HEK293T (cell line): ENCODE data around the gene CACHD1.
A peak's percentile ranks its signal among the peaks of the same experiment; 100 is the strongest.

ENCODE experiments used
- CTCF ChIA-PET: fragments of 350-600 bp; formaldehyde crosslinking; extraction: SDS; loops from one replicate; lab custom pipeline; 2021; ENCODE audit warnings: antibody characterized with exemption, inconsistent platforms; lab: Yijun Ruan, JAX
- POLR2A ChIA-PET: fragments of 350-600 bp; formaldehyde crosslinking; extraction: SDS; loops from one replicate; lab custom pipeline; 2020; ENCODE audit warnings: antibody characterized with exemption, inconsistent platforms; lab: Yijun Ruan, JAX
- DNase-seq: peaks from one replicate; pipeline ENCODE4 v3.0.0; 2012; ENCODE audit warnings: mixed read lengths; ENCODE audit errors: extremely low spot score
- ARNT ChIP-seq: fragments of 450-650 bp; IDR thresholded peaks from 2 replicates; pipeline ENCODE4 v1.6.1; 2017; ENCODE audit warnings: mild to moderate bottlenecking
- BHLHE40 ChIP-seq: fragments of 450-650 bp; IDR thresholded peaks from 2 replicates; pipeline ENCODE4 v1.6.1; 2016; ENCODE audit warnings: mild to moderate bottlenecking, moderate library complexity, borderline replicate concordance
- CTBP1 ChIP-seq: fragments of 450-650 bp; IDR thresholded peaks from 2 replicates; pipeline ENCODE4 v1.6.1; 2016; ENCODE audit warnings: borderline replicate concordance
- ELF4 ChIP-seq: fragments of 450-650 bp; IDR thresholded peaks from 2 replicates; pipeline ENCODE4 v1.6.1; 2017; ENCODE audit warnings: antibody characterized with exemption
- FOXA1 ChIP-seq: fragments of 450-650 bp; IDR thresholded peaks from 2 replicates; pipeline ENCODE4 v1.6.1; 2016; ENCODE audit warnings: mild to moderate bottlenecking
- FOXK2 ChIP-seq: fragments of 450-650 bp; IDR thresholded peaks from 2 replicates; pipeline ENCODE4 v1.6.1; 2016; ENCODE audit warnings: mild to moderate bottlenecking
- FOXM1 ChIP-seq: fragments of 450-650 bp; IDR thresholded peaks from 2 replicates; pipeline ENCODE4 v1.6.1; 2017; ENCODE audit warnings: mild to moderate bottlenecking, borderline replicate concordance
- HDGF ChIP-seq: fragments of 450-650 bp; IDR thresholded peaks from 2 replicates; pipeline ENCODE4 v1.6.1; 2017; ENCODE audit warnings: antibody characterized with exemption, borderline replicate concordance
- L3MBTL2 ChIP-seq: fragments of 450-650 bp; conservative IDR thresholded peaks from 2 replicates; pipeline ENCODE4 v1.6.1; 2016; ENCODE audit warnings: mild to moderate bottlenecking
- LEF1 ChIP-seq: fragments of 450-650 bp; IDR thresholded peaks from 2 replicates; pipeline ENCODE4 v1.6.1; 2017; ENCODE audit warnings: mild to moderate bottlenecking, borderline replicate concordance
- NFRKB ChIP-seq: fragments of 450-650 bp; IDR thresholded peaks from 2 replicates; pipeline ENCODE4 v1.6.1; 2016; ENCODE audit warnings: mild to moderate bottlenecking, moderate library complexity
- SP1 ChIP-seq: fragments of 450-650 bp; IDR thresholded peaks from 2 replicates; pipeline ENCODE4 v1.6.1; 2017
- SUZ12 ChIP-seq: fragments of 450-650 bp; IDR thresholded peaks from 2 replicates; pipeline ENCODE4 v1.6.1; 2016; ENCODE audit warnings: mild to moderate bottlenecking
- TARDBP ChIP-seq: fragments of 450-650 bp; IDR thresholded peaks from 2 replicates; pipeline ENCODE4 v1.6.1; 2016
- ZNF384 ChIP-seq: fragments of 450-650 bp; IDR thresholded peaks from 2 replicates; pipeline ENCODE4 v1.6.1; 2016
- TF ChIP-seq, protein P1 (sequence below): fragments of 450-650 bp; IDR thresholded peaks from 2 replicates; pipeline ENCODE4 v1.6.1; 2016

CACHD1 gene

DNA sequence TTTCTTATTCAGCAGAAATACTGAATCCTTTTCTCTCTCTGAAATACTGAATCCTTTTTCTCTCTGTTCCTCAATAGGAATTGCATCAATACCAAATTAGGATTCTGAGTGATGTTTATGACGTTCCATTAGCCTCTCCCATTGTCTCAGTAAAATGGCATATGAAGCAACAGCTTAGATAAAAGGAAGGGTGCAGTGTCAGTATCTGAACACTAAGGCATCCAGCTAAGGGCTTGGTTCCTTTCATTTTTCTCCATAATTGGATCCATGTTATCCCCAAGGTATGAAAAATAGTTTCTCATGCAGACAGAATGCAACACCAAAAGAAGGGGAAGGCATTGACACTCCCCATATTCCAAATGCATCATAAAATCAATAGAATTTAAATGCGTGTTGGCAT, 213.5 kb downstream of the CACHD1 start:
- POLR2A ChIA-PET, result no interaction called here
- DNase-seq, result no peak
- TF ChIP-seq HDGF (no peak), CTBP1 (no peak), FOXA1 (no peak), ZNF384 (no peak), NFRKB (no peak), LEF1 (no peak), SUZ12 (no peak), BHLHE40 (no peak), ARNT (no peak), FOXK2 (no peak), FOXM1 (no peak), TARDBP (no peak)
- TF ChIP-seq, protein P1, sequence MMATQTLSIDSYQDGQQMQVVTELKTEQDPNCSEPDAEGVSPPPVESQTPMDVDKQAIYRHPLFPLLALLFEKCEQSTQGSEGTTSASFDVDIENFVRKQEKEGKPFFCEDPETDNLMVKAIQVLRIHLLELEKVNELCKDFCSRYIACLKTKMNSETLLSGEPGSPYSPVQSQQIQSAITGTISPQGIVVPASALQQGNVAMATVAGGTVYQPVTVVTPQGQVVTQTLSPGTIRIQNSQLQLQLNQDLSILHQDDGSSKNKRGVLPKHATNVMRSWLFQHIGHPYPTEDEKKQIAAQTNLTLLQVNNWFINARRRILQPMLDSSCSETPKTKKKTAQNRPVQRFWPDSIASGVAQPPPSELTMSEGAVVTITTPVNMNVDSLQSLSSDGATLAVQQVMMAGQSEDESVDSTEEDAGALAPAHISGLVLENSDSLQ, result no peak
- CTCF ChIA-PET, result interaction anchor here (0.6 kb wide), 1 partner anchor 413 kb away, joined by 4 read pairs; no protein-coding TSS in a partner anchor

DNA sequence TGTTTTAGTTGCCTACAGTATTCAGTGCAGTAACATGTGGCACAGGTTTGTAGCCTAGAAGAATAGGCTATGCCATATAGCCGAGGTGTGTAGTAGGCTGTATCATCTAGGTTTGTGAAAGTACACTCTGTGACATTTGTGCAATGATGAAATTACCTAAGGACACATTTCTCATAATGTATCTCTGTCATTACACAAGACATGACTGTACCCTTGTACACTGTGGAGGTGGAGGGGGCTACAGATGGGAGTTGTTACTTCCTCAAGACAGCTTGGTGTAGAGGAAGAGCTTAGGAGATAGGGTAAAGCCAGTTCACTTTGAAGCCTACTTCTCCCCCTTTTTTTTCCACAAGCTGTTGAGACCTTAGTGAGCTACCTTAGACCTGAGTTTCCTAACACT, 215.3 kb downstream of the CACHD1 start:
- POLR2A ChIA-PET, result no interaction called here
- CTCF ChIA-PET, result interaction anchor here (0.5 to 1.0 kb wide), 3 partner anchors 10 to 221 kb away, joined by 3 read pairs; no protein-coding TSS in a partner anchor
- no peak for DNase-seq
- TF ChIP-seq L3MBTL2 (no peak), FOXK2 (no peak), ELF4 (no peak), SUZ12 (no peak), LEF1 (no peak), FOXM1 (no peak), HDGF (no peak), NFRKB (no peak), FOXA1 (no peak), TARDBP (no peak), SP1 (no peak), BHLHE40 (no peak), ARNT (no peak), CTBP1 (no peak), ZNF384 (no peak)
- TF ChIP-seq, protein P1, result no peak

DNA sequence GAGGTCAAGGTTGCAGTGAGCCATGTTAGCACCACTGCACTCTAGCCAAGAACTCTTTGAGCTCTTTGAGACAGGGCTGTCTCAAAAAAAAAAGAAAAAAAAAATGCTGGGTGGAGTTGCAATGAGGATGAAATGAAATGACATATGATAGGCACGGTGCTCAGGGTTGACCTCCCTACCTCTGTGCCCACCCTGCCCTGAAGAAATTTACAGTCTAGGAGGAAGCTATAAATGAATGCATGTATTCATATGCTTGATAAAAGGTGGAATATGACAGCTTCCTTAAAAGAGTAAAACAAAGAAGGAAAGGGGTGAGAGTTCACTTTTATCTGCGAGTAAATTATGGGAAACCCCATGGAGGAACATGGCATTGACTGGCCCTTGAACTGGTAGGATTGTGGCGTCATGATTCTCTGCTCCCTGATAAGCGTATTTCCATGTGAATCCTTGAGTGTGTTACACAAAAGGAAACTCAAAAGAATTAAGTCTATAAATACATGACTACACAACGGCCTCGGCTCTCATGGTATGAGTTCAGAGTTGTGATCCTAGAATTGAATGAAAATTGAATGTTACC, 215.9 kb downstream of the CACHD1 start:
- no peak for TF ChIP-seq L3MBTL2
- no peak for TF ChIP-seq FOXK2
- no peak for TF ChIP-seq HDGF
- TF ChIP-seq FOXA1, result no peak
- TF ChIP-seq, protein P1, result no peak
- TF ChIP-seq CTBP1, result no peak
- TF ChIP-seq FOXM1, result no peak
- no peak for TF ChIP-seq ZNF384
- no peak for TF ChIP-seq ARNT
- no peak for TF ChIP-seq LEF1
- no peak for TF ChIP-seq SP1
- TF ChIP-seq SUZ12, result no peak
- TF ChIP-seq ELF4, result no peak
- TF ChIP-seq BHLHE40, result no peak
- TF ChIP-seq TARDBP, result no peak
- no peak for TF ChIP-seq NFRKB
- POLR2A ChIA-PET, result no interaction called here
- DNase-seq, result no peak
- CTCF ChIA-PET, result interaction anchor here (0.5 to 0.7 kb wide), 3 partner anchors 138 to 1572 kb away, joined by 3 to 6 read pairs (median 3); no protein-coding TSS in a partner anchor

DNA sequence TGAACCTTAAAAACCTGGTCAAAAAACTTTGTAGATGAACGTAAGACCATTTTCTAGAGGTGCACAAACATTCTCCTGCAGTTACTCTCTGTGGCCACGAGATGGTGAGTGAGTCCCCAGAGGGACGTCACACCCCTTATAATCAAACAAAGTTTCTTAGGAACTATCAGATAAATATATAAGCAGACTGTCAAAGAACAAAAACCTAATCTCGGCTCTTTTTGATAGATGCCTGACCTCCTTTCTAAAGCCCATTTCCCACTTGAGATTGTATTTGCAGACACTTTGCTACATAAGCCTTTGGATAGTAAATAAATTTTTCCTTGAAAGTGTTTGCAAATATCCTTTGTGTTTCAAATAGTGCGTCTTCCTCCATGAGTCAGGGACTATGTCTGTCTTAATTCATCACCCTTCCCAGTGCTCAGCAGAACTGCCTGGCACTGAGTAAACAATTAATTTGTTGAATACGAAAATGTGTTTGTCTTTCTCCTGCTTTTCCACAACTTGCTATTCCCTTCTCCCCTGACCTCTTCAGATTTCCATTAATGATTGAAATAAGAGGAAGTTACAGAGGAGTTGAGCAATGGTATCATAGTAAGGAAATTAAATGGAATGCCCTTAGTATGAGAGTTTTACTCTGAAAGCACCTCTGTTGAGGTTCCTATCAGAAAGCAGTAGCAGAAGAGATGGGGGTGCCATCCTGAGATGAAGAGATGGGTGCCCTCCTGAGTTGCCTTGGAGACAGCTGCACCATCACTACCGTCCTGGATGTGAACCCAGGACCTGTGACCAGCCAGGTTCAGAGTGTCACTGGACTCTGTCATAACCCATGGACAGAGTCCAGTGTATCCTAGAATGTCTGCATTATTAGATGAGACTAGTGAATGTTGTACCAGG, 217.1 kb downstream of the CACHD1 start:
- CTCF ChIA-PET, result no interaction called here
- peak; percentile 77 for DNase-seq
- TF ChIP-seq SUZ12 (no peak), FOXM1 (no peak), ELF4 (no peak), NFRKB (no peak), CTBP1 (no peak), ZNF384 (no peak), FOXA1 (no peak), BHLHE40 (no peak)
- POLR2A ChIA-PET, result no interaction called here

DNA sequence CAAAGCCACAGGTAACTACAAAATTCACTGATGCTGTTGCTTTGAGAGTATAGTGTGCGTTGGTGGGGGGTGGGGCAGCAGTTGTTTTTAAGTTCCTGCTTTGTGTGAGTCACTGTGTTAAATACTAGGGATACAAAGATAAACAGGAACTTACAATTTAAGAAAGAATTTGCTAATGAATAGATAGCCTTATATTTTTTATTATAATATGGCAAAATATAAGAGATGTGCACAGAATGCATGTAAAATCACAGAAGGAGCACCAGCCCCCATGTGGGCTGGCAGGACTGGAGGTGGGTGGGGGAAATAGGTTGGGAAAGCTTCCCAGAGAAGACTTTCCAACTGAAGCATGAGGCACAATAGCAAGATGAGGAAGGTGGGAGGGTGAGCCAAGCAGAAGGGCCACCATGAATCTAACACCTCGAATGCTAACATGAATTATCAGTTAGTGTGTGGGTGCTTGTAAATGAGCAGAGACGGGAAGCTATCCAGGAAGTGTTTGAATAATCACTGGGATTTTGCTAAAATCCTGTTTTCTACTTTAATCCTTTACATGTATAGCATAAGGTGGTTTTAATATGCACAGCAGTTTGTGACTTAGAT, 217.9 kb downstream of the CACHD1 start:
- ChIA-PET CTCF (interaction anchor here (0.5 to 0.6 kb wide), 2 partner anchors 58 to 75 kb away, joined by 3 to 4 read pairs; no protein-coding TSS in a partner anchor), POLR2A (no interaction called here)
- no peak for DNase-seq
- TF ChIP-seq SP1 (no peak), FOXK2 (no peak), FOXM1 (no peak), CTBP1 (no peak), TARDBP (no peak), BHLHE40 (no peak), FOXA1 (no peak), ELF4 (no peak), ARNT (no peak), NFRKB (no peak)
- TF ChIP-seq, protein P1, result no peak
